GM20431 (cell line): ENCODE data around the gene PKP1.

ENCODE experiments used
- in situ Hi-C: fragments of 300-500 bp; cut with MseI, MboI; formaldehyde crosslinking; loops from one replicate; pipeline ENCODE4 v1.15.0; 2020; ENCODE audit warnings: low sequenced_read_pairs; ENCODE audit not compliant: unreplicated experiment

The PKP1 gene

DNA sequence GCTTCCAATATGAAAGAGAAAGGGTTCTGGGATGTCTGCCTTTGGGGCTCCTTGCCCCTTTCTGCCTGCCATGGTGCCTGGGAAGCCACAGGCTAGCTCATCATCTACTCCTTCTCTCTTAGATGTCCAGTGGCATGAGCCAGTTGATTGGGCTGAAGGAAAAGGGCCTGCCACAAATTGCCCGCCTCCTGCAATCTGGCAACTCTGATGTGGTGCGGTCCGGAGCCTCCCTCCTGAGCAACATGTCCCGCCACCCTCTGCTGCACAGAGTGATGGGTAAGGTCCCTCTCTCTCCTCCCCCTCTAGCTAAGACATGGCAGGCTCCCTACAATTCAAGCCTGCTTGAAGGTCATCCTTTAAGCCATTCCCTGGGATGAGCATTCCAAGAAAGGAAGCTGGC is 41.0 kb downstream of the PKP1 start:
- in situ Hi-C loops, result no loop called here

GRCh38 chr1:201324821-201325677 is 41.7 kb downstream of the PKP1 start:
- in situ Hi-C loops, result no loop called here

GRCh38 chr1:201325678-201326060 is 42.4 kb downstream of the PKP1 start:
- in situ Hi-C loops, result no loop called here

GRCh38 chr1:201326710-201327109 is 43.4 kb downstream of the PKP1 start:
- in situ Hi-C loops, result no loop called here

GRCh38 chr1:201327687-201328240 is 44.5 kb downstream of the PKP1 start:
- in situ Hi-C loops, result no loop called here

DNA sequence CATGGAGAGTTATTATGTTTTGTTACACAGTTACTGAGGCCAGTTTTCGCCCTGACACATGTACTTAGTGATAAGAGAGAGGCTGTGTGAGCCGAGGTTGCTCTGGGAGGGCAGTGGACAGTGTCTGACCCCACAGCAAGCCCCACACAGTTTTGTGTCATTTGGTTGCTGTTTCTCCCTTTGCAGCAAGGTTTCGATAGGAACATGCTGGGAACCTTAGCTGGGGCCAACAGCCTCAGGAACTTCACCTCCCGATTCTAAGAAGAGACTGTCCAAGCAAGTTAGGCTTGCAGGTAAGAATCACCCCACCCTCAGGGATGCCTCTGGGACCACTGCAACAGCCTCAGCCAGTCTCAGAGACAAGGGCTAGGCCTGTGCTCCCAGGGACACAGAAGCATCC is 45.3 kb downstream of the PKP1 start:
- in situ Hi-C loops, result no loop called here

GRCh38 chr1:201329286-201329685 is 46.0 kb downstream of the PKP1 start:
- in situ Hi-C loops, result no loop called here

GRCh38 chr1:201329801-201330200 is 46.5 kb downstream of the PKP1 start:
- in situ Hi-C loops, result no loop called here

- in situ Hi-C loops, result no loop called here
Measured at GRCh38 chr1:201330541-201330940, 47.2 kb downstream of the PKP1 start.

GRCh38 chr1:201331166-201331565 is 47.9 kb downstream of the PKP1 start:
- in situ Hi-C loops, result no loop called here

DNA sequence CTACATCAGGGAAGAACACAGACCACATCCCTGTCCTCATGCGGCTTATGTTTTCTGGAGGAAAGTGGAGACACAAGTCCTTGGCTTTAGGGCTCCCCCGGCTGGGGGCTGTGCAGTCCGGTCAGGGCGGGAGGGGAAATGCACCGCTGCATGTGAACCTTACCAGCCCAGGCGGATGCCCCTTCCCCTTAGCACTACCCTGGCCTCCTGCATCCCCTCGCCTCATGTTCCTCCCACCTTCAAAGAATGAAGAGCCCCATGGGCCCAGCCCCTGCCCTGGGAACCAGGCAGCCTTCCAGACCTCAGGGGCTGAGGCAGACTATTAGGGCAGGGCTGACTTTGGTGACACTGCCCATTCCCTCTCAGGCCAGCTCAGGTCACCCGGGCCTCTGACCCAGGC is 48.7 kb downstream of the PKP1 start:
- in situ Hi-C loops, result no loop called here

- in situ Hi-C loops, result no loop called here
Measured at GRCh38 chr1:201332616-201333335, 49.5 kb downstream of the PKP1 start.

DNA sequence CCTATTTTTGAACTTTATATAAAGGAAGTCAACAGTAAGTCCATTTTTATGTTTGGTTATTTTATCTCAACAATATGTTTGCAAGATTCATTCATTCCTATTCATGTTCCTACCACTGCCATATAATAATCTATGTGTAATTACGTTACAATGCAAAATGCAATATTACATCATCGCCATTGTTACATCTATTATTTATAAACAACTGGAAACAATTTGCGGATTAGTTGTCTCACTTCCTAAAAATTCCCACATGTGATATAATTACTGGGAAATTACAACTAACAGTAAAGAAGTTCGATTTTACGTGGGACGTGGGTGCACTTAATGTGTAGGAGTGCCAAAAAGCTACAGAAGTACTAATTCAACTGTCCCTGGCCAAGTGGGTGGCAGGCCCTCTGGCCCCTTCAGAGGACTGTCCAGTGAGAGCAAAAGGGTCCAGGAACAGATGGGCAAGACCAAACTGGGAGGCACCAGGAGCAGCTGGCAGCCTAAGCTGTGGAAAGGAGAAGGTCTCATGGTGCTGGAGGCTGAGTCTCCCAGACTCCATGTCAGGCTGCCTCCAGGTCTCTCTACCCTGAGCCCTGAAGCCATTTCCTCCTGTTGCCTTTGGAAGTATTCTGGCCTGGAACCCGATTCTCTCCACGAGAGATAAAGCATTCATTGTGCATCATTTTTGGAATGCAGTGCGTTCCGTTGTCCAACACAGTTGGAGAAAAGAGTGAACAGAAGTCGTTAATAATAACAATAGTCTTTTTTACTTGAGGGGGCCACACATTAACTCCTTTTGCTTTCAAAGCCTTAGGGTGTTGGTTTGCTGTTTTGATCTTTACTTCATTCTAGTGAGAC is 51.2 kb downstream of the PKP1 start:
- in situ Hi-C loops, result no loop called here

- in situ Hi-C loops, result no loop called here
Measured at GRCh38 chr1:201335174-201335870, 52.0 kb downstream of the PKP1 start.

DNA sequence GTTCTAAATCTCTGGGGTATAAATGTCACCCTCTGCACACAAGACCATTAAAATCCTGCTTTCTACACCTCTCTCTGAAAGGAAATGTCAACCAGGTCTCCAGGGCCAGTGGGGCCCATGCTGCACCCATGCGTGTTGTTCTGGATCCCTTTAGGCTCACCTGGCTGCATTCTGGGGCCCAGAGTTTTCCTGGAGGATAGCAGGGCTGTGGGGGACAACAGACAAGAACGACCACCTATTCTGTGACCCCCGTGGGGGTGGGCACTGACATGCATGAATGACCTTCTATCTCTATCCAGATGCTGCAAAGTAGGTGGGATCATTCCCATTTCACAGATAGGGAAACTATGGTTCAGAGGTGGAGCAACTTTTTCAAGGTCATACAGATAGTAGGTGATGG is 52.6 kb downstream of the PKP1 start:
- in situ Hi-C loops, result no loop called here

GRCh38 chr1:201336711-201337450 is 53.6 kb downstream of the PKP1 start:
- in situ Hi-C loops, result no loop called here

GRCh38 chr1:201341377-201341776 is 58.1 kb downstream of the PKP1 start:
- in situ Hi-C loops, result no loop called here

GRCh38 chr1:201344206-201345080 is 61.1 kb downstream of the PKP1 start:
- in situ Hi-C loops, result no loop called here
